ENCODE results near the gene ORMDL1. TPM values are rescaled to one million over a fixed set of nuclear protein-coding genes. Genes with fewer than 3 reads are reported as not detected.

The ORMDL1 gene
- total and polyA plus RNA-seq, 2 of the 4 experiments (the other 2 are of a cell fraction): 35.8 to 66.8 TPM

- H3K9me1 ChIP-seq (ENCODE audit: insufficient read depth, low read length): no peaks in the 10 kb centered on the region
- DNase-seq: peak; percentile 25
- ChIA-PET POLR2A (ENCODE audit: unreplicated experiment) (no interaction called here), CTCF (interaction anchor here (0.9 to 2.0 kb wide), 3 partner anchors 12 to 55 kb away, joined by 3 to 6 read pairs (median 3); partner anchors contain the start of gene OSGEPL1)
- ATAC-seq (ENCODE audit: low read depth): peak; percentile 80
- TF ChIP-seq ELK1 (IDR thresholded peaks at IDR 0.05; ENCODE audit: borderline replicate concordance, low read depth, low read length) (no peak), SMC3 (IDR thresholded peaks at IDR 0.05; ENCODE audit: low read depth, low read length) (peak; percentile 66), CTCF (conservative IDR thresholded peaks at IDR 0.05; ENCODE audit: low read depth, low read length) (peak; percentile 61), CEBPB (IDR thresholded peaks at IDR 0.05; ENCODE audit: low read depth, low read length) (no peak), RAD21 (IDR thresholded peaks at IDR 0.05; ENCODE audit: low read length) (peak; percentile 49)
- dilution Hi-C loops (cut with HindIII; ENCODE audit: low sequenced_read_pairs, unreplicated experiment): no loop called here
- no peaks in the 10 kb centered on the region for H4K20me1 ChIP-seq (ENCODE audit: insufficient read depth, low read length)
- H2BK15ac ChIP-seq (ENCODE audit: low read depth, low read length): no peak overlapping the region
- no peak overlapping the region for H2AK5ac ChIP-seq (ENCODE audit: low read depth, low read length)
- no peak overlapping the region for H3K4ac ChIP-seq (ENCODE audit: low read depth, low read length)
- no peak overlapping the region for H2AK9ac ChIP-seq (replicated peaks; ENCODE audit: low read depth, low read length, poor library complexity)
- no peak overlapping the region for H2BK120ac ChIP-seq (ENCODE audit: low read depth, low read length)
- no peaks in the 10 kb centered on the region for H3K79me1 ChIP-seq (ENCODE audit: low read depth in 1 of 2, low read length in 2 of 2)
- no TSS peak for BruUV-seq (replicated peaks)
- no peaks in the 10 kb centered on the region for H3K9me3 ChIP-seq (ENCODE audit: control insufficient read depth, insufficient read depth, low read length)
- H4K5ac ChIP-seq (ENCODE audit: low read depth, low read length): no peak overlapping the region
- no peak overlapping the region for H3K27ac ChIP-seq (ENCODE audit: insufficient read depth, low read length)
- no peak overlapping the region for H2BK20ac ChIP-seq (ENCODE audit: low read depth, low read length)
- H4K91ac ChIP-seq (ENCODE audit: insufficient read depth, low read depth, low read length): no peak overlapping the region
- no peak overlapping the region for H3K4me2 ChIP-seq (ENCODE audit: low read depth, low read length)
- no peaks in the 10 kb centered on the region for H3K4me1 ChIP-seq (ENCODE audit: control insufficient read depth, insufficient read depth, low read length)
- WGBS, 2 experiments (ENCODE audit: extremely low coverage in 2 of 2, insufficient read length in 1 of 2): no CpG with 5 or more reads among the region's 10 CpGs
- no peak overlapping the region for H3K9ac ChIP-seq (ENCODE audit: low read depth, low read length)
- no peak overlapping the region for H2BK5ac ChIP-seq (ENCODE audit: low read depth, low read length, poor library complexity, severe bottlenecking)
- H3K27me3 ChIP-seq (ENCODE audit: control insufficient read depth, insufficient read depth, low read length): no peaks in the 10 kb centered on the region
- H3K56ac ChIP-seq (ENCODE audit: extremely low read depth, insufficient read depth, low read length): no peak overlapping the region
- in situ Hi-C loops (cut with MboI; ENCODE audit: low sequenced_read_pairs): no loop called here
- no peak overlapping the region for H3K23ac ChIP-seq (ENCODE audit: low read depth, low read length)
- intact Hi-C loops (cut with micrococcal nuclease): loop anchor here (1.0 kb wide), 1 partner anchor 319 kb away; no protein-coding TSS in a partner anchor
- no peak overlapping the region for H3K4me3 ChIP-seq (ENCODE audit: insufficient read depth, low read depth, low read length)
- H3K18ac ChIP-seq (ENCODE audit: low read depth, low read length): no peak overlapping the region
- no peak overlapping the region for H2AFZ ChIP-seq (replicated peaks; ENCODE audit: low read length, poor library complexity)
- H3K36me3 ChIP-seq (ENCODE audit: control insufficient read depth, insufficient read depth, low read length): peaks cover 5% of the 10 kb centered on the region
- no peak overlapping the region for H4K8ac ChIP-seq (ENCODE audit: low read depth in 2 of 2, low read length in 2 of 2)
- H3K14ac ChIP-seq (replicated peaks; ENCODE audit: low read depth, low read length): no peak overlapping the region
These were observed 33.0 kb downstream of the ORMDL1 start for GRCh38 chr2:189751080-189751658.

All from IMR-90 (cell line).